ENCODE data around the gene CRYGN.

CRYGN gene

DNA sequence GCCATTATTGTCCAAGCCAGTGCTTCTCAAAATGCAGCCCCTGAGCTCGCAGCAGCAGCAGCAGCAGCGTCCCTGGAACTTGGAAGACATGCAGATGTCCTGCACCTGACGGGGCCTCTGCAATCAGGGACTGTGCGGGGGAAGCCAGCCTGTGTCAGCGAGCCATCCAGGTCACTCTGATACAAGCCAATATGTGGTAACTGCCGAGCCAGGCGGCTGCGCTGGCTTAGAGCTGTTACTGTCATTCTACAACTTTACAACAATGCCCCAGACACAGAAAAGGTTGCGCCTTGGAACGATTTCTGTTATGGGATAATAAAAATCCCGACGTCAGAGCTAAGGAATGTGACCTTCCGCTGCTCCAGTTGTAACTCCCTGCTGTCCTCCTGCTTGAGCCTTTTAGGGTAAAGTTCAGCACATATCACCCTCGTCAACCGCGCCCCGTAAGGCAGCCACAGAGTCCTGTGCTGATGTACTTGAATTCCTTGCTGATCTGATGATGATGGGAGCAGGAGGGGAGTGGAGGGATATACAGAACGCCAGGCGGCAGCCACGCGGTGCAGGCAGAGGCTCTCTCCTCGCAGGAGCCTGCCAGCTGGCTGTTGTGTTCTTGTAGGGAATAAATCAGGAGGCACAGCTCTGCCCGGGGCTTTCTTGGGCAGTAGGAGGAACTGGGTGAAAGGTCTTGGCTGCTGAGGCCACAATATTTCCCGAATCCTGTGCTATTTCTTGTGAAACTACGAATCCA lies 20.0 kb upstream of the CRYGN start:
- no peak for DNase-seq

DNA sequence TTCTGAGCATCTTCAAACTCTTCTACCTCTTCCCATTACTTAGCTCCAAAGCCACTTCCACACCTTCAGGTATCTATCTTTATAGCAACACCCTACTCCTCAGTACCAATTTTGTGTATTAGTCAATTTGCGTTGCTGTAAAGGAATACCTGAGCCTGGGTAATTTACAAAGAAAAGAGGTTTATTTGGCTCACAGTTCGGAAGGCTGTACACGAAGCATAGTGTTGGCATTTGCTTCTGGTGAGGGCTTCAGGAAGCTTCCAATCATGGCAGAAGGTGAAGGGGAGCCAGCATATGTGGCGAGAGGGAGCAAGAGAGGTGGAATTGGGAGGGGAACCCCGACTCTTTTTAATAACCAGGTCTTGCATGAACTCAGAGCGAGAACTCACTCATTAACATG lies 17.6 kb upstream of the CRYGN start:
- DNase-seq = no peak

DNA sequence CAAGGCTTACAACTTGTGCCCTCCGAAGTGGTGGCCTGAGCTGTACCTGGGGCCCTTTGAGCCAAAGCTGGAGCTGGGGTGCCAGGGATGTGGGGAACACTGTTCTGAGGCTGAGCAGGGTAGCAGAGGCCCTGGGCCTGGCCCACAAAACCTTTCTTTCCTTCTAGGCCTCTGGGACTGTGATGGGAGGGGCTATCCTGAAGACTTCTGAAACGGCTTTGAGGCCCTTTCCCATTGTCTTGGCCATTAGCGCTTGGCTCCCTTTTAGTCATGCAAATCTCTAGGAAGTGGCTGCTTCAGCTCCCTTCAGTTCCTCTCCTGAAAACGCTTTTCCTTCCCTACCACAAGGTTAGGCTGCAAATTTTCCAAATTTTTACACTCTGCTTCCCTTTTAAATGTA lies 16.8 kb upstream of the CRYGN start:
- no peak for DNase-seq

DNA sequence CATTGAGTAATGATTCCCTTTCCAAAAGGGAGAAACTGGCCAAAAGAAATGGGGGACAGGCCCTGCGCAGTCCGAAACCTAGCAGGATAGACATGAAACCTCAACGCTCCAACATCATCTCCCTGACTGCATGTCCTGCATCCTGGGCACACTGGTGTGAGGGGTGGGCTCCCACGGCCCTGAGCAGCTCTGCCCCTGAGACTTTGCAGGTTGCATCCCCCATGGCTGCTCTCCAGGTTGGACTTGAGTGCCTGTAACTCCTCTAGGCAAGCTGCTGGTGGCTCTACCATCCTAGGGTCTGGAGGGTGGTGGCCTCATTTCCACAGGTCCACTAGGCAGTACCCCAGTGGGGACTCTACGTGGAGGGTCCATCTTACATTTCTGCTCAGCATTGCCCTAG lies 16.3 kb upstream of the CRYGN start:
- DNase-seq = no peak

DNA sequence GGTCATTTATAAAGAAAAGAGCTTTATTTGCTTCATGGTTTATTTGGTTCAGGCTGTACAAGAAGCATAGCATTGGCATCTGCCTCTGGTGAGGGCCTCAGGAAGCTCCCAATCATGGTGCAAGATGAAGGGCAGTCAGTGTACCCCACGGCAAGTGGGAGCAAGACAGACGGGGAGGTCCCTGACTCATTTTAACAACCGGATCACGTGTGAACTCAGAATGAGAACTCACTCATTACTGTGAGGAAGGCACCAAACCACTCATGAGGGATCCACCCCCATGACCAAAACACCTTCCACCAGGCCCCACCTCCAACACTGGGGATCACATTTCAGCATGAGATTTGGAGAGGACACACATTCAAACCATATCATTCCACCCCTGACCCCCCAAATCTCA lies 15.7 kb upstream of the CRYGN start:
- DNase-seq = no peak

DNA sequence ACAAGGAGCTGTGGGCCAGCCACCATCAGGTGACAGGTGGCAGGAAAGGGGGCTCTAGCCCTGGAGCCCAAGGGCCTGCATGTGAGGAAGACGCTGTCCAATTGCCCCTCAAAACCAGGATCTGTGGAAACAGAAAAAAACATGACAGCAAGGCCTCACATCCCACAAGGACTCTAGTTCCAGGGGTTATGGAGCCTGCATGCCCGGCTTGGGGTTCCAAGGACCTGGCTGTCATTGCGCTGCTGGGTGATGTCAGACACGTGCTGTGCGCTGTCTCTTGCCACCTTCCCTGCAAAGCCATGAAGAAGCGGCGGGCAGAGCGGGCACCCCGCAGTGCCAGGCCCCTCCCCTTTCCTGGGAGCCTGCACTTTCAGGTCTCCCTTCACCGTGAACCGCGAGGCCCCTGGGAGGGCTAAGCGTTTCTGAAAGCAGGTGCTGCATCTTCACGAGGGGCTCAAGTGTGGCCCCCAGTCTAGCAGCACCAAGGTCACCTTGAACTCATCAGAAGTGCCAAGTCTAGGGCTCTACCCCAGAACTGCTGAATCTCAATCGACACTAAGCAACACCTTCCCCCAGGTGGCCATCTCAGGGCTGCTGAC lies 15.1 kb upstream of the CRYGN start:
- DNase-seq = no peak

DNA sequence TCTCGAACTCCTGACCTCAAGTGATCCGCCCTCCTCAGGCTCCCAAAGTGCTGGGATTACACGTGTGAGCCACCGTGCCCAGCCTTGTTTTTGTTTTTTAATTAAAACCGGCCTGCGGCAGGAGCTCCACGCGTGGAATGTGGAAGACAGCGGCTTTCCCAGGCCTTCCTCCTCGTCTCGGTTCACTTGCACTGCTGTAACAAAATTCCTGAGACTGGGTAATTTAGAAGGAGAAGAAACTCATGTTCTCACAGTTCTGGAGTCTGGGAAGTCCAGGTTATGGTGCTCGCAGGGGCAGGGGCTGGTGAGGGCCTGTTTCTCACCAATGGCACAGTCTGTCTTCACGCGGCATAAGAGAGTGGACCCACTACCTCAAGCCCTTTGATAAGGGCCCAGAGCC lies 14.4 kb upstream of the CRYGN start:
- DNase-seq = no peak

DNA sequence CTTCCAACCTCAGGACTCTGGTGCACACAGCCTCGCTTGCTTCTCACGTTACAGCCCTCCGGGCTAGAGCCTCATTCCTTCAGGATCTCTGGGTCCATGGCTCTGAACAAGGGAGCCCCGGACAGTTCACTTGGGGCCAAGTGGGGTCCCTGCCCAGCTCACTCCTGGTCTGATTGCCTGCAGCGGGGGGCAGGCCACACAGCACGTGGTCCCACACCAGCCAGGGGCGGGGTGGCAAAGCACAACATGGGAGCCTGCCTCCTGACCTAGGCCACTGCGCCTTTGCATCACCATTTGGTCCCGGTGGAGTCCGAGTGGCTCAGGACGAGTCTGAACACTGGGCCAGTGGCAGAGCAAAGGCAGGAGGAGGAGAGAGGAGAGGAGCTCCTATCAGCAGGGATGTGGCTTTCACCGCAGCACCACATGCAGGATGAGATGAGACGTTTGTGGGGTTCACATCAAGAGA lies 13.4 kb upstream of the CRYGN start:
- no peak for DNase-seq

DNA sequence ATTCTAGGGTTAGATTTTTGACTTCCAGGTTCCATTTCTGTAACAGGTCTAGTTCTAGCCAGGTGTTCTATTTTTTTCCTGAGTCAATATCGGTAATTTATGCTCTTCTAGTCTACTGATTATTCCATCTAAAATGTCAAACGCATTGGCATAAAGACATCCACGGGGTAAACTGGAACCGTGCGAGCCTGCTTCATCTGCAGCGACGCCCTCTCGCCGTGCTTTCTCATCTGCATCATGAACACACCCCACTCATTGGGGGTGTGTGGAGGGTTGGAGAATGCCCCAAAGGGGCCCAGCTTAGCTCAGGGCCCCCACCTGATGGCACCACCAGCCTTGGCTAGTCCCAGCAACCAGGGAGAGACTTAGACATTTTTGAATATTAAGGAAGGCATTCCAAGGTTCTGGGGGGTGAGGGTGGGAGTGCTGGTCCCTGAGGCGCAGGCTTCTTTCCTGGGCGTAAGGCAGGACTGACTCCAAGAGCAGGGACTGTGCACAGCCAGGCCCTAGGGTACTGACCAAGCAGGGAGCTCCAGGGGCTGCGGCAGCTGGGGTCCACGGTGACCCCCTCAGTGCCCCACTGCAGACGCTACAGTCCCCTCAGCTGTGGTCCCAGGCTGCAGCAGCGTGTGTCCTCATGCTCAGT lies 12.9 kb upstream of the CRYGN start:
- no peak for DNase-seq

DNA sequence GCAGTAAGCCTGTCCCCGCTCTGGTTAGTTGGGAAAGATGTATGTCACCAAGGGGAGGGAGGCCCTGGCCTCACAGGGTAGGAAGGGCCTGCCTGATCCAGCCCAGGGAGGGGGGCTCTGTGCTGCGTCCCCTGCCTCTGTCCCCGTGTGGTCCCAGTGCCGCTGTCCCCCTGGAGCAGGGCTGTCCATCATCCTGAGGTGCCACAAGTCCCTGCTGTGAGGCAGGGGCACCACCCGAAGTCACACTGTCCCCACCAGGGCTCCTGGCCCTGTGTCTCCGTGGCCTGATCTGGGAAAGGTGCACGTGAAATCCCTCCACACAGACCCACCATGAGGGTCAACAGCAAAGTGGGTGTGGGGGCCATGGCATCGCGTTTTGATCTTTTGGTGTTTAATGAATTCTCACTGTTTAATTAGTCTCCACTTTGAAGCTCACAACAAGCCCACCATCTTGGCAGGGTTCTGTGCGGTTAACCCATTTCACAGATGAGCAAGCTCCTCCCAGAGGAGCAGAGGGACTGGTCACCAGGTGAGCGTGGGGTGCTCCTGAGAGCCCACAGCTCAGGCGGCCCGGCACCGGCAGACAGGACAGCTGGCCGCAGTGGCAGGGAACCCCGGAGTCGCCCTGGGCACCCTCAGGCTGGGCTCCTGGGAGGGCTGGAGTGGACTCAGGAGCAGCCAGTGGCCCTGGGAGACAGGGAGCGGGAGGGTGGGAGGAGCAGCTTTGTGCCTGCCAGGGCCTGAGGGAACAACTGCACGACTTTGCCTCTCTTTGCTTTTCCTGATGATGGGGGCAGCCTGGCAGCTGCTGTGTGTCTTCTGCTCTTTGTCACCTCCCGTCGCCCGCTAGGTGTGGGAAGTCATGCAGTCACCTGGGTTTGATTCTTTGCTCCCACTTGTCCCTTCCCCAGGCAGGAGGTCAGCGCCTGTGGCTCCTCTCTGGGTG lies 12.0 kb upstream of the CRYGN start:
- DNase-seq = no peak

DNA sequence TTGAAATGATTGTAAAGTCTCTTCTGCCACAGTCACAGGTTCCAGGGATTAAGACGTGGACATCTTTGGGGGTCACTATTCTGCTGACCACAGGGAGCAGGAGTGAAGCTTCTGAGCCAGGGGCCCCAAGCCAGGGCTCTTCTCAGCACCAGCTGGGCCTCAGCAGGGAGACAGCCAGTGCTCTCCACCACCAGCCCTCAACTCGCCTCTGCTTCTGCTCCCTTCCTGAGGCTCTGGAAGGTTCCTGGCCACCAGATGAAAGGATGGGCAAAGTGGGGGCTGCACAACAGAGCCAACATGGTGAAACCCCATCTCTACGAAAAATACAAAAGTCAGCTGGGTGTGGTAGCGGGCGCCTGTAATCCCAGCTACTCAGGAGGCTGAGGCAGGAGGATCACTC lies 11.2 kb upstream of the CRYGN start:
- no peak for DNase-seq

DNA sequence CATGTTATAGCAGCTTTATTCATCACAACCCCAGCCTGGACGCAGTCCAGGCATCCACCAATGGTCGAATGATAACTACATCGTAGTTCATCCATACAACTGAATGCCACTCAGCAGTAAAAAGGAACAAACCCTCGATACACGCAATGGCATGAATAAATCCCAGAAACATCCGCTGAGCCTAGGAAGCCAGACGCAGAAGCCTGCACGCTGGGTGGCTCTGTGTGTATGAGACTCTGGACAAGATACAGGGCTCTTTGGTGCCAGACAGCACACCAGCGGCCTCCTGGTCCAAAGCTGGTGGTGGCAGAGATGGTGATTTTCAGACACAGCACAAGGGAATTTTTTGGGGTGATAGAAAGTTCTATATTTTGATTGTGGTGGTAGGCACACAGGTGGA lies 10.0 kb upstream of the CRYGN start:
- DNase-seq = no peak

DNA sequence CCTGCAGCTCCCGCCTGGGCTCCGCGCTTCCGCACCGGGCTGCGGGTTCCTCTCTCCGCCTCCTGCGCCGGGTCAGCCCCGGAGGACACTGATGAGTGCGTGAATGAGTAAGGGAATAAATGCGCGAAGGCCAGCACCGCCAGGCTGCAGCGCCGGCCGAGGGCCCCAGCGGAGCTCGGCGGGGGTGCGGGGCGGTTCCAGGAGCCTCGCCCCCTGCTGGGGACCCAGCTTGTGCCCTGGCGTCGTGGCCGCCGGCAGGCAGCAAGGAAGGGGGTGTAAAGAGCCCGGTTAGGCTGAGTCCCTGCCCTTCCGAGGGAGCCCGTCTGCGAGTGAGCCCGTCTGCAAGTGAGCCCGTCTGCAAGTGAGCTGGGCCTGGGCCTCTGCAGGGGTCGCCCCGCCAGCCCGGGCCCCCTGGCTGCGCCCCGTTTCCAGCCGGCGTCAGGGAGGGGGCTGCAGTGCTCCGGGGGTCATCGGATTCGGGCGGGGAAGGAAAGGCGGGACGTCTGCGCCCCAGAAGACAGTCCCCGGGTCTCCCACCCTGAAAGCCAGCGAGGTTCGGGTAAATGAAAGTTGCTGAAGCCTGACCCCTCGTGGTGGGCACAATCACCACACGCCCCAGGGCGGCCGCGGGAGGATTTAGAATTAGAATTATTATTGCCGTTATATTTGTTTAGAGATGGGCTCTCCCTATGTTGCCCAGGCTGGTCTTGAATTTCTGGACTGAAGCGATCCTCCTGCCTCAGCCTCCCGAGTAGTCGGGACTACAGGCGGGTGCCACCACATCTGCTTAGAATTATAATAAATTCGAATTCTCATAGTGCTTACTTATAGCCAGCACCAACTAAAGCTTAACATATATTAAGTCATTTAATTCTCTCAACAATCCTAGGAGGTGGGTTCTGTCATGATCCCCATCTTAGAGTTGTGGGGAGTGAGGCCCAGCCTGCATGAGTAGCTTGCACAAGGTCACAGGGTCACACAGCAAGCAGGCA lies 8.6 kb upstream of the CRYGN start:
- peak; percentile 71 to 75 for DNase-seq

DNA sequence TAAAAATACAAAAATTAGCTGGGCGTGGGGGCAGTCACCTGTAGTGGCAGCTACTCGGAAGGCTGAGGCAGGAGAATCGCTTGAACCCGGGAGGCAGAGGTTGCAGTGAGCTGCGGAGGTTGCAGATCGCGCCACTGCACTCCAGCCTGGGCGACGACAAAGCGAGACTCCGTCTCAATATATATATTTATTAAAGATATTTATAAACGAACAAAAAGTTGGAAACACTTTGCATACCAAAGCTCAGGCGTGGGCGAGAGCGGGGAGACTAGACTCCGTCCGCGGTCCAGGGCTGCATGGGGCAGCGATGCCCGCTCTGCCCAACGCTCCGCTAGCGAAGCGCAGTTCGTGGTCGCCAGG lies 7.9 kb upstream of the CRYGN start:
- DNase-seq = no peak

DNA sequence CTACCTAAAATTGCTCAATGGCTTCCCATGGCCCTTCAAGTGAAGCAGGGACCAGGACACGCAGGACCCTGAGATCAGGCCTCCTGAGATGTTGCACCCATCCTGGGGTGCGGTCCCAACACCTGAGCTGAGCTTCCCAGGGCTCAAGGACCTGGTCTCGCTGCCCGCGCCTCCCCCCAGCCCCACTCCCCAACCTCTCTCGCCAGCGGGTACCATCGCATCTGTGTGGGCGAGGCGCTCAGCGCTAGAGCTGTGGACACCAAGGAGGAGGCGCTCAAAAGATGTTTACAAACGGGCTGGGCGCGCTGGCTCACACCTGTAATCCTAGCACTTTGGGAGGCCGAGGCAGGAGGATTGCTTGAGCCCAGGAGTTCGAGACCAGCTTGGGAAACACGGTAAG lies 7.4 kb upstream of the CRYGN start:
- DNase-seq = no peak

DNA sequence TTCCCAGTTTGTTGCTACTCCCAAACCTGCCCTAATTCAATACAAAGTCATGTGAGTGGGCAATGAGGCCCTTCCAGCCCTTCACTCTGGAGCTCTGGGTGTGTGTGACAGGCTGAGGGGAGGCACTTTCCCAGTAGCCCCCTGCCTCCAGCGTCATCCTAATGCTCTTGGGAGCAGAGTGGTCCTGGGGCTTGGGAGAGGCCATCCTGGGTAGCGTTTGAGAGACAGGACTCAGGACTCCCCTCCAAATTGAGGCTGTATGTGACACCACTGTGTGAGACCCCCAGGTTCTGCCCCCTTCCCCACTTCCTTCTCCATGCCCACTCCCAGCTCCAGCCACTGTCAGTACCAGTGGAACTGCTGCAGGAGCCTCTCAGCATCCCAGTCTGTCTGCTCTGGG lies 6.5 kb upstream of the CRYGN start:
- no peak for DNase-seq

DNA sequence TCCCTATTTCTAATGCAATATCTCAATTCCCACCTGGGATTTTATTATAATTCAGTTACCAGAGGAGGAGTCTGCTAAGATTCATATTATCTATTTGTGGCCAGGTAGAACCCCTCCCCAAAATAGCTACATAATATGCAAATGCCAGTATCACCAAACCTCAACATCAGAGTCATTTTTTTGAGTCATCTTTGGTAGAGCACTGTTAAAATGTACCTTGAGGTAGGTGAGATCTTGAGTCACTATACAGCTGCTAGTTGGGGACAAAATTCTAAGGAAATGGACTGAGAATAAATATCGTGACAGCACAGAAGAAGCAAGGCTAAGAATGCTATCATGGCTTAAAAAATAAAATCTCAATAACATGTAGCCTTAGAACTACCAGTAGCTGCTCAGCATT lies 4.7 kb upstream of the CRYGN start:
- no peak for DNase-seq

DNA sequence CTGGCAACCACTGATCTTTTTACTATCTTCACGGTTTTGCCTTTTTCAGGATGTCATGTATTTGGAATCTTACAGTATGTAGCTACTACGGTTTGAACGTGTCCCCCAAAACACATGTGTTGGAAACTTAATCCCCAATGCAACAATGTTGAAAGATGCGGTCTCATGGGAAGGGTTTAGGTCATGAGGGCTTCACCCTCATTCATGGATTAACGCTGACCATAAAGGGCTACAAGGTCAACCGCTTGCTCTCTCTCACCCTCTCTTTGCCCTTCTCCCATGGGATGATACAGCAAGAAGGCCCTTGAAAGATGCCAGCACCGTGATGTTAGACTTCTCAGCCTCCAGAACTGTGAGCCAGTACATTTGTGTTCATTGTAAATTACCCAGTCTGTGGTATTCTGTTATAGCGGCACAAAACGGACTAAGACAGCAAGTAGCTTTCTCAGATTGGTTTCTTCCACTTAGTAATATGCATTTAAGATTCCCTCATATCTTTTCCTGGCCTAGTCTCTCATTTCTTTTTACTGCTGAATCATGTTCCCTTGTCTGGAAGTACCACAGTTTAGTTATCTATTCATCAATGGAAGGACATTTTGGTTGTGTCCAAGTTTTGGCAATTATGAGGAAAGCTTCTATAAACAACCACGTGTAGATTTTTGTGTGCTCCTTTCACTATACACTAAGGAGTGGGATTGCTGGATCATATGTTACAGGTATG lies 3.0 kb upstream of the CRYGN start:
- no peak for DNase-seq

DNA sequence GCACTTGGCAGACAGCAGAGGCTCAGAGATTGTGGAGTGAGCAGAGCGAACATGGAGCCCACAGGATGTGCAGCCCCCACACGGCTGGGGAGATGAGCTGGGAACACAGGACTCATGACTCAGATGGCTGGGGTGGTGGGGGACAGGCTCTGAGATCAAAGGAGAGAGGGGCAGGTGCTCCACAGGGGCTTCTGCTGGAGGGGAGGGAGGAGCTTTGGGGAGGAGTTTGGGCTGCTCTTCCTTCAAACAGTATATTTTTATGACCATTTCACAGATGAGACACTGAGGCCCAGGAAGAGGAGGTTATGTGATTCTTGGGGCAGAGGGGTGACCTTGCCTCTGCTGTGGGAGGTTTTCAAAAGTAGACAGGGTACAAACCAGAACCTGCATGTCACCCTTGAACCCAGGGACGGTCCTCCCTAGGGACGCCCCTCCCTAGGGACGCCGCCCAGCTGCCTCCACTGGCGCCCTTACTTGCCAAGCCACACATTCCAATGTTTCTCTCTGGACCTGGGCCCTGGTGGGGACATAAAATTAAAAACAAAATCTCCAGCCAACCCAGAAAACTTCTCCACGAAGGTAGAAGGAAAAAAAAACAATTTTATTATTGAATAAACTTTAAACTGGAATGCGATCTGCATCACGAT lies 981 bp upstream of the CRYGN start:
- DNase-seq = no peak

DNA sequence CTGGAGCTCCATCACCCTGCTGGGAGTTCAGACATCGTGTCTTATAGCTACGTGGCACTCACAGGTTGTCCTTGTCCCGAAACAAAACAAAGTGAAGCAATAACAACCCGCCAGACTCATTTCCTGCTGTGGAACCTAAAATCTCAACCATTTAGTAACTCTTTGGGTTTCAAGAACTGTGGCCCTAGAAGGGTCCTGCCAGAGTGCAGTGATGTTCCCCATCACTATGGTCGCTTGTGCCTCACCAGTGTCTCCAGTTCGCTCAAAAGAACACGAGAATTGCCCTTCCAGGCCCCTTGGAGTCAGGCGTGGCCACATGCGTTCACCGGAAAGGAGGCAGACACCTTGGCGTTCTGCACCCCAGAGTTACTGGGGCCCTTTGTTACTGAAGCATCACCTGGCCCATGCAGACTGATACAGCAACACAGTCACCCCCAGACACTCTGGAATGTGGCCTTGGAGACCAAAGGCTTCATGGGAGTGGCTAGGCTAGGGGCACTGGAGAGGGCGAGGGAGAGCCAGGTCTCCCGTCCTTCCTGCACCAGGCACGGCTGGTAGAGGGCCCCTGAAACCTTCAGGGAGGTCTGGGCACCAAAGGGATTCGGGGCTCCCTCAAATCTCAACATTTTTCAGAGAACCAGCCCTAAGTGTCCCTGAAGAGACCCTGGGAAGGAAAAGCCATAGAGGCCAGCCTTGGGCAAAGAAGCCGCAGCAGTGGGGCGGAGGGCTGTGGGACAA lies 908 bp downstream of the CRYGN start:
- DNase-seq = no peak
